ENCODE measurements around the gene TBC1D14. TPM values are rescaled to one million over a fixed set of nuclear protein-coding genes. Genes with fewer than 3 reads are reported as not detected.

The TBC1D14 gene
- total RNA-seq, 1 experiment from 2014 or later, result 54.0 TPM

- intact Hi-C loops (cut with micrococcal nuclease; ENCODE audit: unreplicated experiment), result loop anchor here (5.0 kb wide), 2 partner anchors 59 to 179 kb away; no protein-coding TSS in a partner anchor
- H3K36me3 Mint-ChIP-seq (ENCODE audit: insufficient read depth, unreplicated experiment), result peaks cover 32% of the 10 kb centered on the region
- ChIA-PET CTCF (interaction anchor here (0.8 to 1.4 kb wide), 6 partner anchors 11 to 149 kb away, joined by 3 to 18 read pairs (median 6); partner anchors contain the start of gene TBC1D14), POLR2A (interaction anchor here (0.5 to 1.1 kb wide), 3 partner anchors 16 to 184 kb away, joined by 3 to 16 read pairs (median 3); partner anchors contain the start of genes MRFAP1L1 and TBC1D14)
- Histone ChIP-seq H3K27me3 (replicated peaks; ENCODE audit: control insufficient read depth, insufficient read depth, low read length) (no peaks in the 10 kb centered on the region), H3K4me3 (ENCODE audit: low read depth, low read length) (no peak overlapping the region), H3K36me3 (ENCODE audit: control insufficient read depth, insufficient read depth, low read length) (no peaks in the 10 kb centered on the region; the same call in 1 of the 2 replicates), H3K4me1 (peaks cover 33% of the 10 kb centered on the region), H3K9me3 (peaks cover 14% of the 10 kb centered on the region; the same call in 1 of the 2 replicates)
- H3K9me3 Mint-ChIP-seq (ENCODE audit: unreplicated experiment), result no peaks in the 10 kb centered on the region
- BruUV-seq (replicated peaks), result no TSS peak
- H3K27ac Mint-ChIP-seq (ENCODE audit: unreplicated experiment), result peak overlapping the region; percentile 89
- no peaks in the 10 kb centered on the region for H3K27me3 Mint-ChIP-seq (ENCODE audit: insufficient read depth, unreplicated experiment)
- H3K4me1 Mint-ChIP-seq (ENCODE audit: low read depth, unreplicated experiment), result peaks cover 25% of the 10 kb centered on the region
- H3K4me3 Mint-ChIP-seq (ENCODE audit: unreplicated experiment), result peak overlapping the region; percentile 62
- peak; percentile 86 to 89 for DNase-seq
- TF ChIP-seq CTCF (IDR thresholded peaks at IDR 0.05; ENCODE audit: insufficient read depth in 1 of 2, low read depth in 1 of 2, low read length in 1 of 2, severe bottlenecking in 1 of 2, unreplicated experiment in 1 of 2), result no peak
Measured at GRCh38 chr4:6893449-6894085, 16.1 kb upstream of the TBC1D14 start.

GRCh38 chr4:6894086-6894478 is 15.5 kb upstream of the TBC1D14 start:
- no peaks in the 10 kb centered on the region for H3K27me3 ChIP-seq (replicated peaks; ENCODE audit: control insufficient read depth, insufficient read depth, low read length)
- Mint-ChIP-seq H3K4me3 (ENCODE audit: unreplicated experiment) (peak overlapping the region; percentile 62), H3K27ac (ENCODE audit: unreplicated experiment) (peak overlapping the region; percentile 89), H3K27me3 (ENCODE audit: insufficient read depth, unreplicated experiment) (no peaks in the 10 kb centered on the region), H3K36me3 (ENCODE audit: insufficient read depth, unreplicated experiment) (peaks cover 27% of the 10 kb centered on the region), H3K9me3 (ENCODE audit: unreplicated experiment) (no peaks in the 10 kb centered on the region), H3K4me1 (ENCODE audit: low read depth, unreplicated experiment) (peaks cover 29% of the 10 kb centered on the region)
- POLR2A ChIA-PET, result interaction anchor here (0.9 kb wide), 1 partner anchor 184 kb away, joined by 3 read pairs; the partner anchor contains the start of gene MRFAP1L1
- H3K36me3 ChIP-seq (ENCODE audit: control insufficient read depth, insufficient read depth, low read length), result no peaks in the 10 kb centered on the region; the same call in 1 of the 2 replicates
- H3K9me3 ChIP-seq, result peaks cover 14% of the 10 kb centered on the region; the same call in 1 of the 2 replicates
- CTCF ChIA-PET, result interaction anchor here (1.1 to 1.3 kb wide), 3 partner anchors 15 to 23 kb away, joined by 6 to 18 read pairs (median 6); partner anchors contain the start of gene TBC1D14
- no peak overlapping the region for H3K4me3 ChIP-seq (ENCODE audit: low read depth, low read length)
- peak in 1 of 2 experiments; percentile 4 for DNase-seq
- intact Hi-C loops (cut with micrococcal nuclease; ENCODE audit: unreplicated experiment), result loop anchor here (5.0 kb wide), 2 partner anchors 58 to 178 kb away; no protein-coding TSS in a partner anchor
- peaks cover 33% of the 10 kb centered on the region for H3K4me1 ChIP-seq
- no peak for TF ChIP-seq CTCF (IDR thresholded peaks at IDR 0.05; ENCODE audit: insufficient read depth in 1 of 2, low read depth in 1 of 2, low read length in 1 of 2, severe bottlenecking in 1 of 2, unreplicated experiment in 1 of 2)
- TSS peak; percentile 83 for BruUV-seq (replicated peaks)
